HG03097 (cell line): ENCODE results near the gene GGT6.
"Not testable (repeated sequence)": the region's sequence is repeated elsewhere in the genome, so short reads cannot be mapped to it uniquely, and the experiment has no call there.

Source experiments
- ATAC-seq: cut with Tn5 transposase; IDR thresholded peaks from one replicate; pipeline ENCODE4 v1.9.1; 2021; ENCODE audit not compliant: unreplicated experiment, low FRiP score

Gene GGT6, protein sequence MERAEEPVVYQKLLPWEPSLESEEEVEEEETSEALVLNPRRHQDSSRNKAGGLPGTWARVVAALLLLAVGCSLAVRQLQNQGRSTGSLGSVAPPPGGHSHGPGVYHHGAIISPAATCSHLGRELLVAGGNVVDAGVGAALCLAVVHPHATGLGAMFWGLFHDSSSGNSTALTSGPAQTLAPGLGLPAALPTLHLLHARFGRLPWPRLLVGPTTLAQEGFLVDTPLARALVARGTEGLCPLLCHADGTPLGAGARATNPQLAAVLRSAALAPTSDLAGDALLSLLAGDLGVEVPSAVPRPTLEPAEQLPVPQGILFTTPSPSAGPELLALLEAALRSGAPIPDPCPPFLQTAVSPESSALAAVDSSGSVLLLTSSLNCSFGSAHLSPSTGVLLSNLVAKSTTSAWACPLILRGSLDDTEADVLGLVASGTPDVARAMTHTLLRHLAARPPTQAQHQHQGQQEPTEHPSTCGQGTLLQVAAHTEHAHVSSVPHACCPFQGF

DNA sequence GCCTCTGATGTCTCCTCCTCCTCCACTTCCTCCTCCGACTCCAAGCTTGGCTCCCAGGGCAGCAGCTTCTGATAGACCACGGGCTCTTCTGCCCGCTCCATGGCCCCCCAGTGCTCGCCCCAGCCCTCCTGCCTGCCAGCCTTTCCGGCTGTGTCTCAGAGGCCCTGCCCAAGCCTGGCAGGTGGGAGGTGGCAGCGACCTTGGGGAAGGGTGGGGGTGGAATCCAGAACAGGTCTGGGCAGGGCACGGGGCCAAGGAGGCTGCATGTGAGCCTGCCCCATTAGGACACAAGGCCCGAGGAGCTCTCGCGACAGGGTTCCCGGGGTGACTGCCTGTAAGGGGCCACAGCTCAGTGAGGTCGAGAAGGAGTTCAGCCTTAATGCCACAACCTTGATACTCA, at the start of gene GGT6:
Gene GGT6, minus strand, starts transcription at position 157 of the 400 bp plus-strand sequence. Its CDS starts 56 bp downstream, at position 101.
- ATAC-seq = no peak

GRCh38 chr17:4610162-4610561, 49.8 kb upstream of the GGT6 start:
- no peak for ATAC-seq

- no peak for ATAC-seq
These were observed 49.4 kb upstream of the GGT6 start for GRCh38 chr17:4609761-4610160.

DNA sequence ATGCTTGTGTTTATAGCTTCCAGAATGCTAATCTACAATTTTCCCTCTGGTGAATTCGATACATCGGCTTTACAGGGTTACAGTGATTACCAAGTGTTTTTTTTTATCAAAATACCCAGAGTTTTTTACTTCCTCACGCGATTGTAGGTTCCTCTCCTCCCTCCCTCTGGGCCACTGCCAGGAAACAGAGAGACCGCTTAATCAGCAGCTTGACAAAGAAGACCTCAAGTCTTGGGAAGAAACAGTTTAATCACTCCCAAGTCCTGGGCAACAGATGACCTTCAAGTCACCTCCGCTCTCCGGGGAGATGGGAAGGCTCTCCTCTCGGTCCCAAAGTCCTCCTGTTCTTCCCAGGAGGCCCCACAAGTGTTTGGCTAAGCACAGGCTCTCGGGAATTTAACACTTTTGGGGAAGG, 47.4 kb upstream of the GGT6 start:
- ATAC-seq = no peak

- no peak for ATAC-seq
These were observed 46.9 kb upstream of the GGT6 start for GRCh38 chr17:4607261-4607741.

DNA sequence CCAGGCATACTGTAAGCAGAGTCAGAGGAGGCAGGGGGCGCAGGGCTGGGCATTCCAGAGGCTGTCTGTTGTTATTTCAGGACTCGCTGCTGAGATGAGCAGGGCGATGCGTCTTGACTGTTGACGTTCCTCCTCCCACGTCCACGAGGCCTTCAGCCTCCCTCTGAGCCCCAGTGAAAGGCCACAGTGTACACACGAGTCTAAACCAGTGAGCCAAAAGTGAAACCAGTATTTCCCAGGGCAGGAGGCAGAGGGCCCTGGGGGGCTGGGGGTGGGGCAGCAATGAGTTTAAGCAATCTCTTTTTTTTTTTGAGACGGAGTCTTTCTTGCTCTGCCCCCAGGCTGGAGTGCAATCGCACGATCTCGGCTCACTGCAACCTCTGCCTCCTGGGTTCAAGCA, 45.4 kb upstream of the GGT6 start:
- ATAC-seq = no peak

DNA sequence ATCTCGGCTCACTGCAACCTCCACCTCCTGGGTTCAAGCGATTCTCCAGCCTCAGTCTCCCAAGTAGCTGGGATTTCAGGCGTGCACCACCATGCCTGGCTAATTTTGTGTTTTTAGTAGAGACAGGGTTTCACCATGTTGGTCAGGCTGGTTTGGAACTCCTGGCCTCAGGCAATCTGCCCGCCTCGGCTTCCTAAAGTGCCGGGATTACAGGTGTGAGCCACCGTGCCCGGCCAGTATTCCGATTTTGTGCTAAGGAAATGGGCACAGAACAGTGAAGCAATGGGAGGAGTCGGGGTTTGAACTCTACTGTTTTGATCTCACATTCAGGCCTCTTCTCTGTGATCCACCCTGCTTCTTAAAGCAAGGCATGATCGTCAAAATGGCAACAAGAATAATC, 44.4 kb upstream of the GGT6 start:
- not testable (repeated sequence) for ATAC-seq

DNA sequence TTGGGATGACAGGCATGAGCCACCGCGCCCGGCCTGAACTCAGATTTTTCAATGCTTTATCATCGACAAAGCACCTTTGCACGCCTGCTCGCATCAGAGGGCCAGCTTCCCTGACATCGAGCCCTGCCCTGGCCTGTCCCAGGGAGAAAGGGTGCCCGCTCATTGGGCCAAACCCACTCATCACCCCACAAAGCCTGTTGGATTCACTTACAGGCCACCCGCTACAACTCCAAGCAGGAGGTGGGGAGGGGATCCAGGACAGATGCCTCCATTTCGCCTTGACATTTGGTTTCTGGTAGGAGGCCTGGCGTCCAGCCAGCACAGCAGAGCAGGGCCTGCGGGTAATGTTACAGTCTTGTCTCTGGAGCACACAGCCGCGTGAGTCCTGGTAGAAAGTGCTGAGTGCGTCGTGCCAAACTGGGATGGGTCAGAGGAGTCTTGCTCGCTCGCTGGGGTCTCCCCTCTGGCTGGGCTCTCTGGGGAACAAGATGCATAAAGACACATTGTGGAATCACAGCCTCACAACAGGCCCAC, 43.8 kb upstream of the GGT6 start:
- no peak for ATAC-seq

DNA sequence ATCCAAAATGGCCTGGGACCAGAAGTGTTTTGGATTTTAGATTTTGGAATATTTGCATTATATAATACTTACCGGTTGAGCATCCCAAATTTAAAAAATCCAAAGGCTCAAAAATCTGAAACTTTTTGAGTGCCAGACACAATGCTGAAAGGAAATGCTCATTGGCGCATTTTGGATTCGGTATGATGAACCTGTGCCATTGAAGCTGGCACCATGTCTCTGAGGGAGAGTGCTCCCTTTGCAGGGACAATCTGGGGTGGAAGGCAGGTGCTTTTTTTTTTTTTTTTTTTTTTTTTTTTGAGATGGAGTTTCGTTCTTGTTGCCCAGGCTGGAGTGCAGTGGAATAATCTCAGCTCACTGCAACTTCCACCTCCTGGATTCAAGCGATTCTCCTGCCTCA, 41.7 kb upstream of the GGT6 start:
- no peak for ATAC-seq

GRCh38 chr17:4601326-4601725, 40.9 kb upstream of the GGT6 start:
- ATAC-seq = no peak

- ATAC-seq = no peak
These were observed 40.2 kb upstream of the GGT6 start for GRCh38 chr17:4600563-4600962.

GRCh38 chr17:4599505-4600281, 39.3 kb upstream of the GGT6 start:
- ATAC-seq = no peak

DNA sequence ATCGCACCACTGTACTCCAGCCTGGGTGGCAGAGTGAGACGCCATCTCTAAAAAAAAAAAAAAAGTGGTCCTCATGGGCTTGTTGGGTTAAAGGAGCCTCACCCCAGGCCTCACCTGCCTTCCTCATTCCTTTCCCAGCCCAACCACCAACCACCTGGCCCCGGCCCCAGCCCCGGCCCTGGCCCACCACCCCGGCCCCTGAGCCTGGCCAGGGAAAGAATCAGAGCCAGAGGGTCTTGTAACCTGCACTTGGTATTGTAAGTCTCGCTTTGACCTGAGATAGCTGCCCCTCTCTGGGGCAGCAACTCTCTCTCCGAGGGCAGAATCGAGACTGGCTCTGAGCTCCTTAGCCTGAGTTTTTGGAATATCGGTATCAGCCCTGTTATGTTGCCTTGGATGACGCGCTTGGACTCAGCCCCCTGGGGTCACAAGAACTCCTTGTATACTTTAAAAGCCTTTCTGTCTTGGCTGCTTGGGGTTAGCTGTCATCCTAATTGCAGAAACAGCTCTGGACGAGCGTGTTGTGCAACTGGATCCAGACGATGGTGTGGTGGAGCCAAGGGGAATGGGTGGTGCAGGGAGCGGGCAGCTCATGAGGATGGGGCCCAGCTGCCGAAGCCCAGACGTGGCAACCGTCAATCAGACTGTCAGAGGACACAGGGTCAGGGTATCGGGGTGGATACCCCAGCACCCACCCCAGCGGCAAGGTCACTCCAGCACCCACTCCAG, 38.6 kb upstream of the GGT6 start:
- no peak for ATAC-seq

- no peak for ATAC-seq
These were observed 37.6 kb upstream of the GGT6 start for GRCh38 chr17:4597975-4598374.

- ATAC-seq = no peak
These were observed 36.4 kb upstream of the GGT6 start for GRCh38 chr17:4596636-4597380.

DNA sequence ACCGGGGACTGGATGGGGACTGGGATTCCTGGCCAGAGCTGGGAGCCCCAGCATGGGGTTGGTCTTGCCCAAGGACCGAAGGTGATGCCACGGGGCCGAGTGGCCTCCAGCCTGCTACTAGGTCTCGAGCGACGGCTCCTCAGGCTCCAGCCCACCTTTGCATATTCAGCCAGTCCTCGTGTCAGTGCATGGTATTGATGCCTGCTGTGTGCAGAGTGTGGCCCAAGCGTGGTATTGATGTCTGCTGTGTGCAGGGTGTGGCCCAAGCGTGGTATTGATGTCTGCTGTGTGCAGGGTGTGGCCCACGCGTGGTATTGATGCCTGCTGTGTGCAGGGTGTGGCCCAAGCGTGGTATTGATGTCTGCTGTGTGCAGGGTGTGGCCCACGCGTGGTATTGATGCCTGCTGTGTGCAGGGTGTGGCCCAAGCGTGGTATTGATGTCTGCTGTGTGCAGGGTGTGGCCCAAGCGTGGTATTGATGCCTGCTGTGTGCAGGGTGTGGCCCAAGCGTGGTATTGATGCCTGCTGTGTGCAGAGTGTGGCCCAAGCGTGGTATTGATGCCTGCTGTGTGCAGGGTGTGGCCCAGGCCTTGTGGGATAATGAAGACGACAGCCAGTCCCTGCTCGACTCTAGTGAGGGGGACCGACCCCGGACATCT, 35.4 kb upstream of the GGT6 start:
- not testable (repeated sequence) for ATAC-seq

- ATAC-seq = no peak
These were observed 34.7 kb upstream of the GGT6 start for GRCh38 chr17:4594931-4595684.

DNA sequence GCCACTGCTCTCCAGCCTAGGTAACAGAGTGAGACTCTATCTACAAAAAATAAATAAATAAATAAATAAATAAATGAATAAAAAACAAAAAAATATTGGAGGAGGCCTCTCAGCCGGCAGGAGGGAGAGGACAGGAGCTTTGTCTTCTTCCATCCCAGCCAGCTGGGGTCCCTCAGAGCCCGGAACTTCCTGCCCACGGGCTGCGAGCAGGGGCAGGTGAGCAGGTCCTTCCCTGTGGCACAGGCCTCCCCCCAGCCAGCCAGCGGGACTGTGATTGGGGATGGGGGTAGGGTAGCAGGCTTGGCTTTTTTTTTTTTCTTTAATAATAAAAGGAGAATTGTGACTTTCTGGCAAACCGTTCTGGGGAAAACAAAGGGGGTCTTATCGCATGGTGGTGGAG, 34.0 kb upstream of the GGT6 start:
- no peak for ATAC-seq

- ATAC-seq = no peak
These were observed 32.6 kb upstream of the GGT6 start for GRCh38 chr17:4593021-4593421.
